Activated CD8-positive, alpha-beta memory T cell treated with anti-CD3 and anti-CD28 coated beads for 36 hours (primary cell): ENCODE results near the gene CD302. TPM values are rescaled to one million over a fixed set of nuclear protein-coding genes. Genes with fewer than 3 reads are reported as not detected.
"Not testable (repeated sequence)": the region's sequence is repeated elsewhere in the genome, so short reads cannot be mapped to it uniquely, and the experiment has no call there.

Source experiments
- CTCF ChIA-PET: fragments of 350-600 bp; sonication (Branson Sonifier 250); formaldehyde crosslinking; loops from one replicate; lab custom pipeline; 2021; ENCODE audit warnings: antibody characterized with exemption; lab: Charles Lee
- POLR2A ChIA-PET: fragments of 350-600 bp; sonication (Branson Sonifier 250); formaldehyde crosslinking; loops from one replicate; lab custom pipeline; 2021; ENCODE audit warnings: antibody characterized with exemption; lab: Charles Lee
- total RNA-seq, 2 experiments: library from RNA; stranded (reverse); gene quantifications; one replicate each; pipeline ENCODE4 v1.2.3, GENCODE V29; 2021

CD302 gene
- under 1 TPM; 0.53 to 0.61 TPM for total RNA-seq

GRCh38 chr2:159797543-159798375, at the start of gene CD302:
TSS of gene CD302 (minus strand) at chr2:159798208. CDS start at chr2:159798198, 10 bp downstream.
- POLR2A ChIA-PET: no interaction called here
- CTCF ChIA-PET: no interaction called here

- ChIA-PET POLR2A (no interaction called here), CTCF (no interaction called here)
These were observed 48.6 kb upstream of the CD302 start for GRCh38 chr2:159846564-159846963.

- ChIA-PET CTCF (no interaction called here), POLR2A (no interaction called here)
These were observed 42.6 kb upstream of the CD302 start for GRCh38 chr2:159840616-159841015.

GRCh38 chr2:159832858-159833257, 34.9 kb upstream of the CD302 start:
- CTCF ChIA-PET: no interaction called here

GRCh38 chr2:159832026-159832425, 34.0 kb upstream of the CD302 start:
- POLR2A ChIA-PET: no interaction called here
- CTCF ChIA-PET: no interaction called here

More at GRCh38 chr2:159832858-159833257, 34.9 kb upstream of the CD302 start:
- POLR2A ChIA-PET: no interaction called here

GRCh38 chr2:159829376-159829775, 31.4 kb upstream of the CD302 start:
- ChIA-PET POLR2A (no interaction called here), CTCF (no interaction called here)

GRCh38 chr2:159828738-159829137, 30.7 kb upstream of the CD302 start:
- ChIA-PET CTCF (no interaction called here), POLR2A (no interaction called here)

GRCh38 chr2:159822478-159822833, 24.4 kb upstream of the CD302 start:
- CTCF ChIA-PET, POLR2A ChIA-PET: not testable (repeated sequence)

GRCh38 chr2:159821775-159822477, 23.9 kb upstream of the CD302 start:
- CTCF ChIA-PET, POLR2A ChIA-PET: not testable (repeated sequence)

- ChIA-PET POLR2A (no interaction called here), CTCF (no interaction called here)
These were observed 20.9 kb upstream of the CD302 start for GRCh38 chr2:159818940-159819339.

- CTCF ChIA-PET: no interaction called here
- POLR2A ChIA-PET: no interaction called here
These were observed 19.3 kb upstream of the CD302 start for GRCh38 chr2:159817283-159817682.

- CTCF ChIA-PET: no interaction called here
These were observed 13.2 kb upstream of the CD302 start for GRCh38 chr2:159811232-159811631.

GRCh38 chr2:159808032-159808425, 10.0 kb upstream of the CD302 start:
- ChIA-PET CTCF (interaction anchor here (1.0 kb wide), 1 partner anchor 114 kb away, joined by 3 read pairs; no protein-coding TSS in a partner anchor), POLR2A (no interaction called here)

More at GRCh38 chr2:159811232-159811631, 13.2 kb upstream of the CD302 start:
- POLR2A ChIA-PET: no interaction called here

- ChIA-PET CTCF (no interaction called here), POLR2A (no interaction called here)
These were observed 9.4 kb upstream of the CD302 start for GRCh38 chr2:159807183-159808031.

GRCh38 chr2:159804941-159805340, 6.9 kb upstream of the CD302 start:
- ChIA-PET POLR2A (no interaction called here), CTCF (interaction anchor here (1.0 kb wide), 1 partner anchor 178 kb away, joined by 3 read pairs; no protein-coding TSS in a partner anchor)

- ChIA-PET CTCF (no interaction called here), POLR2A (no interaction called here)
These were observed 5.4 kb upstream of the CD302 start for GRCh38 chr2:159803235-159803962.

- CTCF ChIA-PET: no interaction called here
- POLR2A ChIA-PET: no interaction called here
These were observed 4.7 kb upstream of the CD302 start for GRCh38 chr2:159802673-159803072.

- POLR2A ChIA-PET: no interaction called here
- CTCF ChIA-PET: no interaction called here
These were observed 1.8 kb upstream of the CD302 start for GRCh38 chr2:159799833-159800232.

GRCh38 chr2:159798376-159798725, 343 bp upstream of the CD302 start:
- ChIA-PET POLR2A (no interaction called here), CTCF (no interaction called here)
